LNCaP clone FGC (cell line): Measurements from ENCODE around the gene TMEM245.

Experiments
- DNase-seq: peaks from one replicate; pipeline ENCODE4 v3.0.0-alpha.2; 2011; ENCODE audit warnings: low read depth
- H3K4me3 ChIP-seq: 2 replicates; pipeline ENCODE4 v1.5.1; 2011; ENCODE audit warnings: mild to moderate bottlenecking, low read depth, low read length, control low read depth
- CTCF ChIP-seq: IDR thresholded peaks from 2 replicates; pipeline ENCODE4 v1.5.1; 2012; ENCODE audit warnings: mild to moderate bottlenecking; ENCODE audit not compliant: control insufficient read depth, insufficient read depth; ENCODE audit errors: extremely low read depth

Gene TMEM245

GRCh38 chr9:109031241-109031640 lies 88.5 kb downstream of the TMEM245 start:
- no peak overlapping the region for H3K4me3 ChIP-seq
- DNase-seq = no peak
- no peak for TF ChIP-seq CTCF

- DNase-seq = no peak
- TF ChIP-seq CTCF = no peak
Observed at GRCh38 chr9:109030426-109030825, 89.3 kb downstream of the TMEM245 start.

DNA sequence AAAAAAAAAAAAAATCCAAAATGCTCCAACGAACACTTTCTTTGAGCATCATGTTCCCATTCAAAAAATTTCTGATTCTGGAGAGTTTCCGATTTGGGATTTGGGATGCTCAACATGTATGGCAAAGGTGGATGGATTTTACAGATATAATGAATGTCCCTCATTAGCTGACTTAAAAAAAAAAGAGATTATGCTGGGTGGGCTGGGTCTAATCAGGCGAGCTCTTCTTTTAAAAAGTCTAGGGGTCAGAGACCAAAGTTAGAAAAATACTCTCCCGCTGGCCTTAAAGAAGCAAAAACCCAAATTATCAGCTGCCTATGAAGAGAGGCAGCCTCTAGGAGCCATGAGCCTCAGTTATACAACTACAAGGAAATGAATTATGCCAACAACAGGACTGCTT lies 91.3 kb downstream of the TMEM245 start:
- H3K4me3 ChIP-seq = no peak overlapping the region
- DNase-seq = no peak
- TF ChIP-seq CTCF = no peak

More at GRCh38 chr9:109030426-109030825, 89.3 kb downstream of the TMEM245 start:
- no peak overlapping the region for H3K4me3 ChIP-seq

DNA sequence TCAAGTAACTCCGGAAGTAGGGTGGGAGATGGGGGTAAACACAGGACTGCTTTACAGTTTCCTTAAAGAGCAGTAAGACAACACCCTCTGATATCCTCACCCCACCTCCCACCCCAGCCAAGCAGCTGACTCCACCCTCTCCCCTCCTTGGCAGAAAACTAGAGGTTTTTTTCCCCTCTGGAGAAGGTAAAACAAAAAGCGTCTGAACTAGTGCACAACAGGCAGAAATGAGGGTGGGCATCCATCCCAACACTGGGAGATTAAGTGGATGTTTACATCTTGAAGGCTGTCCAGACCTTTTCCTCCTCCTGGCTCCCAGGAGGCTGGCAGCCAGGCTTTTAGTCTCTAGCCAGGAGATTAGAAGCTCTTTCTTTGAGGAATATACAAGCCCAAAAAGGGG lies 92.6 kb downstream of the TMEM245 start:
- TF ChIP-seq CTCF = no peak
- no peak for DNase-seq
- no peak overlapping the region for H3K4me3 ChIP-seq

GRCh38 chr9:109026306-109026705 lies 93.4 kb downstream of the TMEM245 start:
- no peak overlapping the region for H3K4me3 ChIP-seq
- no peak for DNase-seq
- TF ChIP-seq CTCF = no peak

DNA sequence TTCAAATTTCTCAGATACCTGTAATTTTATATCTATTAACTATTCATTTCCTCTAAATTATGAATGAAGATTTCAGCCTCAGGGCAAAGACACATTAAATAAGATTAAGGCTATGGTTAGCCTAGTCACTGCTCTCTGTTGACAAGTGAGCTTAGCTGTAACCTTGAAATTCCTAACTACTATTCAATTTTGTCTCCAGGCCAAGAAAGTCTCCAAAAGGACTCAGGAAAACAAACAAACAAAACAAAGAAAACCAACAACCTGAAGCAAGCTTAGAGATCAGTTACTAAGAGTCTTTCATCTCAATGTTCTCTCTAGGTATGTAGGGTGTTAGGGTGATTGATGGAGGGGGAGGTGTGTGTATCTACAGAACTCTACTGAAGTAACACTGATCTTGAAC lies 96.9 kb downstream of the TMEM245 start:
- DNase-seq = no peak
- TF ChIP-seq CTCF = no peak
- no peak overlapping the region for H3K4me3 ChIP-seq
